GM18520 (cell line): ENCODE results near the gene CPNE5.

Experiments
- ATAC-seq: cut with Tn5 transposase; IDR thresholded peaks from one replicate; pipeline ENCODE4 v1.9.1; 2021; ENCODE audit not compliant: unreplicated experiment

Gene CPNE5

GRCh38 chr6:36793913-36794712, 45.1 kb downstream of the CPNE5 start:
- no peak for ATAC-seq

- ATAC-seq = no peak
Observed at GRCh38 chr6:36793296-36793912, 45.8 kb downstream of the CPNE5 start.

GRCh38 chr6:36791521-36792135, 47.6 kb downstream of the CPNE5 start:
- no peak for ATAC-seq

GRCh38 chr6:36791085-36791484, 48.2 kb downstream of the CPNE5 start:
- ATAC-seq = no peak

GRCh38 chr6:36788768-36789167, 50.5 kb downstream of the CPNE5 start:
- no peak for ATAC-seq

GRCh38 chr6:36788186-36788585, 51.1 kb downstream of the CPNE5 start:
- no peak for ATAC-seq

GRCh38 chr6:36787210-36787609, 52.0 kb downstream of the CPNE5 start:
- no peak for ATAC-seq

GRCh38 chr6:36786055-36786675, 53.1 kb downstream of the CPNE5 start:
- ATAC-seq = no peak

GRCh38 chr6:36784376-36784636, 54.9 kb downstream of the CPNE5 start:
- no peak for ATAC-seq

- ATAC-seq = no peak
Observed at GRCh38 chr6:36783603-36784375, 55.5 kb downstream of the CPNE5 start.

- ATAC-seq = no peak
Observed at GRCh38 chr6:36781669-36782068, 57.6 kb downstream of the CPNE5 start.

- no peak for ATAC-seq
Observed at GRCh38 chr6:36780442-36781177, 58.6 kb downstream of the CPNE5 start.

- ATAC-seq = no peak
Observed at GRCh38 chr6:36779227-36779626, 60.0 kb downstream of the CPNE5 start.

GRCh38 chr6:36777801-36778200, 61.4 kb downstream of the CPNE5 start:
- no peak for ATAC-seq

GRCh38 chr6:36776167-36776566, 63.1 kb downstream of the CPNE5 start:
- no peak for ATAC-seq

GRCh38 chr6:36774331-36774730, 64.9 kb downstream of the CPNE5 start:
- ATAC-seq = no peak

- no peak for ATAC-seq
Observed at GRCh38 chr6:36772397-36772796, 66.8 kb downstream of the CPNE5 start.

- no peak for ATAC-seq
Observed at GRCh38 chr6:36771145-36771544, 68.1 kb downstream of the CPNE5 start.

GRCh38 chr6:36769676-36770499, 69.4 kb downstream of the CPNE5 start:
- ATAC-seq = no peak

GRCh38 chr6:36769183-36769675, 70.0 kb downstream of the CPNE5 start:
- ATAC-seq = no peak
